Caco-2 (cell line): Measurements from ENCODE around the gene PAK5. TPM values are rescaled to one million over a fixed set of nuclear protein-coding genes. Genes with fewer than 3 reads are reported as not detected.

Experiments
- BruUV-seq: library from RNA; stranded (reverse); fragments of 400-500 nt; replicated peaks from 2 replicates; lab custom pipeline; 2021; lab: Mats Ljungman, UMichigan
- CTCF ChIA-PET: fragments of 300-600 bp; sonication (Branson Sonifier 250); formaldehyde crosslinking; loops from one replicate; lab custom pipeline; 2022; ENCODE audit warnings: antibody characterized with exemption; lab: Charles Lee
- POLR2A ChIA-PET: fragments of 300-600 bp; sonication (Branson Sonifier 250); formaldehyde crosslinking; loops from one replicate; lab custom pipeline; 2022; ENCODE audit warnings: antibody characterized with exemption; lab: Charles Lee
- DNase-seq, 2 experiments: peaks; one replicate each; pipeline versions ENCODE4 v3.0.0 to v3.0.0-alpha.2; 2020 to 2022
- H3K27me3 ChIP-seq: replicated peaks from 2 replicates; pipeline ENCODE4 v1.6.0; 2011; ENCODE audit warnings: low read length; ENCODE audit not compliant: control insufficient read depth, insufficient read depth
- H3K36me3 ChIP-seq: 2 replicates; pipeline ENCODE4 v1.5.1; 2011; ENCODE audit warnings: low read length; ENCODE audit not compliant: control insufficient read depth, insufficient read depth
- H3K4me1 ChIP-seq: fragments of 250-450 bp; sonication (Bioruptor Pico); 2 replicates; pipeline ENCODE4 v1.5.1; 2020; ENCODE audit warnings: mild to moderate bottlenecking
- H3K4me3 ChIP-seq: 2 replicates; pipeline ENCODE4 v1.5.1; 2011; ENCODE audit warnings: low read depth, mild to moderate bottlenecking, control low read depth, low read length
- H3K9me3 ChIP-seq: fragments of 250-450 bp; sonication (Bioruptor Pico); 2 replicates; pipeline ENCODE4 v1.5.1; 2020; ENCODE audit warnings: mild to moderate bottlenecking, moderate library complexity
- H3K27ac Mint-ChIP-seq: one replicate; pipeline ENCODE4 v1.8.0; 2022; ENCODE audit warnings: mixed read lengths; ENCODE audit not compliant: unreplicated experiment
- H3K27me3 Mint-ChIP-seq: one replicate; pipeline ENCODE4 v1.8.0; 2022; ENCODE audit warnings: mixed read lengths; ENCODE audit not compliant: insufficient read depth, unreplicated experiment
- H3K36me3 Mint-ChIP-seq: one replicate; pipeline ENCODE4 v1.8.0; 2022; ENCODE audit warnings: mild to moderate bottlenecking, mixed read lengths; ENCODE audit not compliant: insufficient read depth, unreplicated experiment
- H3K4me1 Mint-ChIP-seq: one replicate; pipeline ENCODE4 v1.8.0; 2022; ENCODE audit warnings: low read depth, mixed read lengths; ENCODE audit not compliant: unreplicated experiment
- H3K4me3 Mint-ChIP-seq: one replicate; pipeline ENCODE4 v1.8.0; 2022; ENCODE audit warnings: mild to moderate bottlenecking, moderate library complexity, mixed read lengths; ENCODE audit not compliant: unreplicated experiment
- H3K9me3 Mint-ChIP-seq: one replicate; pipeline ENCODE4 v1.8.0; 2022; ENCODE audit warnings: mixed read lengths; ENCODE audit not compliant: unreplicated experiment
- intact Hi-C: fragments of 100-400 bp; cut with micrococcal nuclease; formaldehyde crosslinking; loops from one replicate; pipeline ENCODE4 v1.10.0; 2022; ENCODE audit not compliant: unreplicated experiment
- total RNA-seq: library from RNA; stranded (reverse); gene quantifications from 2 replicates; pipeline ENCODE4 v1.2.3, GENCODE V29; 2022
- TF ChIP-seq, protein P1 (sequence below), 2 experiments: fragments of 200-600 bp in 1 of 2; IDR thresholded peaks; 1 replicate in 1 of 2; 2 replicates in 1 of 2; pipeline versions ENCODE4 v1.5.1 to v1.8.0; 2011 to 2022; ENCODE audit warnings: antibody characterized with exemption in 1 of 2, control low read depth in 1 of 2, inconsistent platforms in 1 of 2, low read depth in 1 of 2, low read length in 1 of 2, mild to moderate bottlenecking in 1 of 2, moderate library complexity in 1 of 2; ENCODE audit not compliant: insufficient read depth in 1 of 2, severe bottlenecking in 1 of 2, unreplicated experiment in 1 of 2

The PAK5 gene
- total RNA-seq, 1 experiment from 2014 or later: not detected

GRCh38 chr20:9759392-9759791 lies 79.5 kb downstream of the PAK5 start:
- H3K27me3 Mint-ChIP-seq: no peaks in the 10 kb centered on the region
- CTCF ChIA-PET: no interaction called here

GRCh38 chr20:9758752-9759151 lies 80.1 kb downstream of the PAK5 start:
- H3K4me1 Mint-ChIP-seq: no peaks in the 10 kb centered on the region
- H3K9me3 Mint-ChIP-seq: no peaks in the 10 kb centered on the region
- no TSS peak for BruUV-seq
- H3K4me3 Mint-ChIP-seq: no peak overlapping the region
- no peak overlapping the region for H3K4me3 ChIP-seq
- TF ChIP-seq, protein P1, sequence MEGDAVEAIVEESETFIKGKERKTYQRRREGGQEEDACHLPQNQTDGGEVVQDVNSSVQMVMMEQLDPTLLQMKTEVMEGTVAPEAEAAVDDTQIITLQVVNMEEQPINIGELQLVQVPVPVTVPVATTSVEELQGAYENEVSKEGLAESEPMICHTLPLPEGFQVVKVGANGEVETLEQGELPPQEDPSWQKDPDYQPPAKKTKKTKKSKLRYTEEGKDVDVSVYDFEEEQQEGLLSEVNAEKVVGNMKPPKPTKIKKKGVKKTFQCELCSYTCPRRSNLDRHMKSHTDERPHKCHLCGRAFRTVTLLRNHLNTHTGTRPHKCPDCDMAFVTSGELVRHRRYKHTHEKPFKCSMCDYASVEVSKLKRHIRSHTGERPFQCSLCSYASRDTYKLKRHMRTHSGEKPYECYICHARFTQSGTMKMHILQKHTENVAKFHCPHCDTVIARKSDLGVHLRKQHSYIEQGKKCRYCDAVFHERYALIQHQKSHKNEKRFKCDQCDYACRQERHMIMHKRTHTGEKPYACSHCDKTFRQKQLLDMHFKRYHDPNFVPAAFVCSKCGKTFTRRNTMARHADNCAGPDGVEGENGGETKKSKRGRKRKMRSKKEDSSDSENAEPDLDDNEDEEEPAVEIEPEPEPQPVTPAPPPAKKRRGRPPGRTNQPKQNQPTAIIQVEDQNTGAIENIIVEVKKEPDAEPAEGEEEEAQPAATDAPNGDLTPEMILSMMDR (IDR thresholded peaks at IDR 0.05; ENCODE audit: insufficient read depth in 1 of 2, low read depth in 1 of 2, low read length in 1 of 2, severe bottlenecking in 1 of 2, unreplicated experiment in 1 of 2): no peak
- H3K36me3 Mint-ChIP-seq: no peaks in the 10 kb centered on the region
- CTCF ChIA-PET: no interaction called here
- H3K4me1 ChIP-seq: no peaks in the 10 kb centered on the region
- POLR2A ChIA-PET: no interaction called here
- H3K36me3 ChIP-seq: no peaks in the 10 kb centered on the region
- DNase-seq: no peak
- no peaks in the 10 kb centered on the region for H3K27me3 Mint-ChIP-seq
- no peaks in the 10 kb centered on the region for H3K27me3 ChIP-seq
- no peak overlapping the region for H3K27ac Mint-ChIP-seq
- H3K9me3 ChIP-seq: 0 out of 2 replicates have a peak, but pooled peaks cover 5% of the 10 kb centered on the region
- intact Hi-C loops: no loop called here

More at GRCh38 chr20:9759392-9759791, 79.5 kb downstream of the PAK5 start:
- no peak for DNase-seq
- TF ChIP-seq, protein P1 (IDR thresholded peaks at IDR 0.05; ENCODE audit: insufficient read depth in 1 of 2, low read depth in 1 of 2, low read length in 1 of 2, severe bottlenecking in 1 of 2, unreplicated experiment in 1 of 2): no peak
- H3K36me3 Mint-ChIP-seq: no peaks in the 10 kb centered on the region
- H3K27me3 ChIP-seq: no peaks in the 10 kb centered on the region
- H3K9me3 ChIP-seq: 0 out of 2 replicates have a peak, but pooled peaks cover 5% of the 10 kb centered on the region
- H3K4me3 ChIP-seq: no peak overlapping the region
- H3K4me1 ChIP-seq: no peaks in the 10 kb centered on the region
- intact Hi-C loops: no loop called here
- POLR2A ChIA-PET: no interaction called here
- H3K4me1 Mint-ChIP-seq: no peaks in the 10 kb centered on the region
- H3K9me3 Mint-ChIP-seq: no peaks in the 10 kb centered on the region
- no TSS peak for BruUV-seq
- no peaks in the 10 kb centered on the region for H3K36me3 ChIP-seq
- H3K27ac Mint-ChIP-seq: no peak overlapping the region
- no peak overlapping the region for H3K4me3 Mint-ChIP-seq

DNA sequence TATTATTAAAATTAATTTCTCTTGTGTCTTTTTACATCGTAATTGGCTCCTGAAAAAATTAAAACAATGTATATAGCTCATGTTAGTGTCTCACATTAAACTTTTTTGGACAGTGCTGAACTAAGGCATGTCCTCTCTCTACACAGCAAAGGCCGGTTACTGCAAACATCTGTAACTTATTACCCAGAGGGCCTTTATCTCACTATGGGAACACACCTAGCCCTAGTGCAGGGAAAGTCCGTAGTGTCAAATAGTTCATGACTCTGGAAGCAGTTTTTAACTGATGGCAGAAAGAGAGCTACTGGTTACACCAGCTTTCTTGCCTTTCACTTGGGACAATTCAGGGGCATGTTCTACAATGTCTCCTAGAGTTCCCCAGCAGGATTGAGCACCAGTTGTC lies 82.2 kb downstream of the PAK5 start:
- CTCF ChIA-PET: no interaction called here
- TF ChIP-seq, protein P1 (IDR thresholded peaks at IDR 0.05; ENCODE audit: insufficient read depth in 1 of 2, low read depth in 1 of 2, low read length in 1 of 2, severe bottlenecking in 1 of 2, unreplicated experiment in 1 of 2): no peak
- H3K27me3 Mint-ChIP-seq: peaks cover 6% of the 10 kb centered on the region

More for the DNA sequence above, 82.2 kb downstream of the PAK5 start:
- intact Hi-C loops: no loop called here
- H3K27ac Mint-ChIP-seq: no peak overlapping the region
- H3K4me1 Mint-ChIP-seq: no peaks in the 10 kb centered on the region
- Histone ChIP-seq H3K4me3 (no peak overlapping the region), H3K9me3 (0 out of 2 replicates have a peak, but pooled peaks cover 5% of the 10 kb centered on the region), H3K4me1 (no peaks in the 10 kb centered on the region), H3K36me3 (no peaks in the 10 kb centered on the region), H3K27me3 (no peaks in the 10 kb centered on the region)
- no peak overlapping the region for H3K4me3 Mint-ChIP-seq
- POLR2A ChIA-PET: no interaction called here
- BruUV-seq: no TSS peak
- H3K36me3 Mint-ChIP-seq: no peaks in the 10 kb centered on the region
- no peak for DNase-seq
- no peaks in the 10 kb centered on the region for H3K9me3 Mint-ChIP-seq
